Endothelial cell of umbilical vein (primary cell): Measurements from ENCODE around the gene ARHGEF25.

ENCODE experiments used
- CTCF ChIP-seq, 2 donors: IDR thresholded peaks; 1 replicate in 1 of 2; 2 replicates in 1 of 2; pipeline ENCODE4 v1.5.1; 2011; ENCODE audit warnings: low read length in 2 of 2, mild to moderate bottlenecking in 2 of 2, moderate library complexity in 2 of 2, control low read depth in 1 of 2, inconsistent platforms in 1 of 2, low read depth in 1 of 2; ENCODE audit not compliant: insufficient read depth in 1 of 2; ENCODE audit errors: extremely low read depth in 1 of 2
- EZH2 ChIP-seq: IDR thresholded peaks from 2 replicates; pipeline ENCODE4 v1.6.1; 2012; ENCODE audit warnings: borderline replicate concordance, low read depth, mild to moderate bottlenecking, moderate library complexity, low read length, inconsistent platforms; ENCODE audit not compliant: severe bottlenecking
- FOS ChIP-seq: IDR thresholded peaks from 2 replicates; pipeline ENCODE4 v1.6.1; 2011; ENCODE audit warnings: mild to moderate bottlenecking, low read length, moderate library complexity, borderline replicate concordance; ENCODE audit not compliant: insufficient read depth
- GATA2 ChIP-seq: IDR thresholded peaks from 2 replicates; pipeline ENCODE4 v1.7.0; 2011; ENCODE audit warnings: low read depth, mild to moderate bottlenecking, moderate library complexity, mixed read lengths, low read length; ENCODE audit not compliant: insufficient read length, insufficient read depth
- JUN ChIP-seq: IDR thresholded peaks from 2 replicates; pipeline ENCODE4 v1.6.1; 2011; ENCODE audit warnings: borderline replicate concordance, low read depth; ENCODE audit not compliant: insufficient read length, insufficient read depth
- POLR2A ChIP-seq: IDR thresholded peaks from 2 replicates; pipeline ENCODE4 v1.6.1; 2012; ENCODE audit warnings: low read depth, mild to moderate bottlenecking, control low read depth, low read length

- no peak for TF ChIP-seq POLR2A
- no peak for TF ChIP-seq FOS
- TF ChIP-seq EZH2 = no peak
- no peak for TF ChIP-seq CTCF (IDR thresholded peaks at IDR 0.05; ENCODE audit: extremely low read depth in 1 of 2, insufficient read depth in 1 of 2, low read depth in 1 of 2, low read length in 2 of 2)
- no peak for TF ChIP-seq JUN
- no peak for TF ChIP-seq GATA2
Observed at GRCh38 chr12:57658890-57659289, 47.7 kb downstream of the ARHGEF25 start.
